Measurements from ENCODE around the gene CBL. TPM values are rescaled to one million over a fixed set of nuclear protein-coding genes. Genes with fewer than 3 reads are reported as not detected.

The CBL gene
- total and polyA plus RNA-seq, 10 of the 15 experiments (the other 5 are each of a cell fraction or from before 2014, with no cell fraction given): 3.9 to 27.1 (median 9.5) TPM

DNA sequence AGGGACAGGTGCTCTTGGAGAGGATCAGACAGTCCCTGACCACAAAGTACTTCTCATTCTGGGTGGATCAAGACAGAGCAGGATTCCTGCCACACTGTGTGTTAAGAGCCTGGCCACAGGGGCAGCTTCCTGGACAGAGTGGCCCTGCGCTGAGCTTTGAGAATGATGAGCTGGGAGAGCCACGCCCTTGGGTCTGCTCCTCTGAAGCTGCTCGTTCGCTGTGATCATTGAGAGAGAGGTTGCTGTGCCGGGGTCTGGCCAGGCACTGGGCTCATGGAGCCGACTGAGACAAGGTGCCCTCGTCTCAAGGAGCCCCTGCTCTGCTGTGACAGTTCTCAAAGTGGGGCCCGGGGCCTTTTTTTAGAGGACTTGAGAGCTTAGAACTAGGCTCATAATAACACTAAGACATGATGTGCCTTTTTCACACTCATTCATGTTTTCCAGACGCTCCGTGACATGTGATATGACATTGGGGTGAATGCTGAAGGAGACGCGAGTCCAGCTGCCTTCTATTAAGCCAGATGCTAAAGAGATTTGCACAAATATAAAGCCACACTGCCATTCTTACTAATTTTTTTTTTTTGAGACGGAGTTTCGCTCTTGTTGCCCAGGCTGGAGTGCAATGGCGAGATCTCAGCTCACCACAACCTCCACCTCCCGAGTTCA, 141.9 kb downstream of the CBL start:
- intact Hi-C loops (cut with micrococcal nuclease; ENCODE audit: unreplicated experiment) (no loop called here), in situ Hi-C loops (cut with MboI) (no loop called here)
- no peaks in the 10 kb centered on the region for H4K20me1 ChIP-seq (ENCODE audit: control insufficient read depth, insufficient read depth)
- BruUV-seq (replicated peaks): no TSS peak
- H3K27me3 ChIP-seq (replicated peaks in 1 of 2; ENCODE audit: control insufficient read depth in 2 of 2, insufficient read depth in 2 of 2, low read length in 1 of 2): no peaks in the 10 kb centered on the region
- WGBS (ENCODE audit: insufficient coverage, insufficient replicate concordance, low lambda C conversion rate, missing lambda C conversion rate): 43% methylated on average over 16 of the region's 16 CpGs
- H2AFZ ChIP-seq (ENCODE audit: control insufficient read depth, low read depth, low read length): no peak overlapping the region
- ChIA-PET CTCF (interaction anchor here (0.7 to 3.0 kb wide), 4 partner anchors 8 to 27 kb away, joined by 3 to 13 read pairs (median 4); no protein-coding TSS in a partner anchor), POLR2A (no interaction called here), SMC1A (ENCODE audit: uncharacterized antibody, unreplicated experiment) (no interaction called here), RAD21 (ENCODE audit: unreplicated experiment) (no interaction called here)
- H3K4me2 ChIP-seq (ENCODE audit: control insufficient read depth, insufficient read depth): no peak overlapping the region
- ATAC-seq (no peak), DNase-seq (ENCODE audit: low read depth, low spot score) (no peak), FAIRE-seq (no peak)
- no peaks in the 10 kb centered on the region for H3K9me3 ChIP-seq (replicated peaks; ENCODE audit: control insufficient read depth, insufficient read depth, low read length)
- no peaks in the 10 kb centered on the region for H3K79me2 ChIP-seq (ENCODE audit: control insufficient read depth, insufficient read depth, low read length)
- H3K36me3 ChIP-seq (ENCODE audit: control insufficient read depth in 2 of 2, insufficient read depth in 2 of 2, low read length in 1 of 2): no peaks in the 10 kb centered on the region
- H3K9ac ChIP-seq (ENCODE audit: control insufficient read depth, insufficient read depth, low read length): no peak overlapping the region
- H3K4me3 ChIP-seq: no peak overlapping the region
- H3K27ac ChIP-seq (ENCODE audit: control insufficient read depth, insufficient read depth): no peak overlapping the region
- H3K4me1 ChIP-seq (ENCODE audit: control insufficient read depth, insufficient read depth, low read length): no peaks in the 10 kb centered on the region
- no peak for TF ChIP-seq TBL1XR1 (IDR thresholded peaks at IDR 0.05; ENCODE audit: low read depth, low read length)
- TF ChIP-seq, protein P1, sequence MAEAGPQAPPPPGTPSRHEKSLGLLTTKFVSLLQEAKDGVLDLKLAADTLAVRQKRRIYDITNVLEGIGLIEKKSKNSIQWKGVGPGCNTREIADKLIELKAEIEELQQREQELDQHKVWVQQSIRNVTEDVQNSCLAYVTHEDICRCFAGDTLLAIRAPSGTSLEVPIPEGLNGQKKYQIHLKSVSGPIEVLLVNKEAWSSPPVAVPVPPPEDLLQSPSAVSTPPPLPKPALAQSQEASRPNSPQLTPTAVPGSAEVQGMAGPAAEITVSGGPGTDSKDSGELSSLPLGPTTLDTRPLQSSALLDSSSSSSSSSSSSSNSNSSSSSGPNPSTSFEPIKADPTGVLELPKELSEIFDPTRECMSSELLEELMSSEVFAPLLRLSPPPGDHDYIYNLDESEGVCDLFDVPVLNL (IDR thresholded peaks at IDR 0.05; ENCODE audit: low read depth, low read length): no peak
- no peak for TF ChIP-seq FOS (IDR thresholded peaks at IDR 0.05; ENCODE audit: borderline replicate concordance, extremely low read depth, insufficient read length)
- no peak for TF ChIP-seq ZZZ3 (IDR thresholded peaks at IDR 0.05; ENCODE audit: control insufficient read depth, insufficient read length, low read depth)
- no peak for TF ChIP-seq RCOR1 (conservative IDR thresholded peaks at IDR 0.05; ENCODE audit: low read depth, low read length)
- no peak for TF ChIP-seq LARP7 (IDR thresholded peaks at IDR 0.05)
- TF ChIP-seq BACH1 (IDR thresholded peaks at IDR 0.05; ENCODE audit: borderline replicate concordance): no peak
- TF ChIP-seq, protein P2, sequence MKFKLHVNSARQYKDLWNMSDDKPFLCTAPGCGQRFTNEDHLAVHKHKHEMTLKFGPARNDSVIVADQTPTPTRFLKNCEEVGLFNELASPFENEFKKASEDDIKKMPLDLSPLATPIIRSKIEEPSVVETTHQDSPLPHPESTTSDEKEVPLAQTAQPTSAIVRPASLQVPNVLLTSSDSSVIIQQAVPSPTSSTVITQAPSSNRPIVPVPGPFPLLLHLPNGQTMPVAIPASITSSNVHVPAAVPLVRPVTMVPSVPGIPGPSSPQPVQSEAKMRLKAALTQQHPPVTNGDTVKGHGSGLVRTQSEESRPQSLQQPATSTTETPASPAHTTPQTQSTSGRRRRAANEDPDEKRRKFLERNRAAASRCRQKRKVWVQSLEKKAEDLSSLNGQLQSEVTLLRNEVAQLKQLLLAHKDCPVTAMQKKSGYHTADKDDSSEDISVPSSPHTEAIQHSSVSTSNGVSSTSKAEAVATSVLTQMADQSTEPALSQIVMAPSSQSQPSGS (IDR thresholded peaks at IDR 0.05; ENCODE audit: low read length): no peak
- no peak for TF ChIP-seq CREM (IDR thresholded peaks at IDR 0.05; ENCODE audit: low read depth)
- TF ChIP-seq CBX5 (IDR thresholded peaks at IDR 0.05; ENCODE audit: low read depth): no peak
- TF ChIP-seq SPI1 (IDR thresholded peaks at IDR 0.05; ENCODE audit: borderline replicate concordance, insufficient read depth, low read depth, low read length): no peak
- TF ChIP-seq, protein P3, sequence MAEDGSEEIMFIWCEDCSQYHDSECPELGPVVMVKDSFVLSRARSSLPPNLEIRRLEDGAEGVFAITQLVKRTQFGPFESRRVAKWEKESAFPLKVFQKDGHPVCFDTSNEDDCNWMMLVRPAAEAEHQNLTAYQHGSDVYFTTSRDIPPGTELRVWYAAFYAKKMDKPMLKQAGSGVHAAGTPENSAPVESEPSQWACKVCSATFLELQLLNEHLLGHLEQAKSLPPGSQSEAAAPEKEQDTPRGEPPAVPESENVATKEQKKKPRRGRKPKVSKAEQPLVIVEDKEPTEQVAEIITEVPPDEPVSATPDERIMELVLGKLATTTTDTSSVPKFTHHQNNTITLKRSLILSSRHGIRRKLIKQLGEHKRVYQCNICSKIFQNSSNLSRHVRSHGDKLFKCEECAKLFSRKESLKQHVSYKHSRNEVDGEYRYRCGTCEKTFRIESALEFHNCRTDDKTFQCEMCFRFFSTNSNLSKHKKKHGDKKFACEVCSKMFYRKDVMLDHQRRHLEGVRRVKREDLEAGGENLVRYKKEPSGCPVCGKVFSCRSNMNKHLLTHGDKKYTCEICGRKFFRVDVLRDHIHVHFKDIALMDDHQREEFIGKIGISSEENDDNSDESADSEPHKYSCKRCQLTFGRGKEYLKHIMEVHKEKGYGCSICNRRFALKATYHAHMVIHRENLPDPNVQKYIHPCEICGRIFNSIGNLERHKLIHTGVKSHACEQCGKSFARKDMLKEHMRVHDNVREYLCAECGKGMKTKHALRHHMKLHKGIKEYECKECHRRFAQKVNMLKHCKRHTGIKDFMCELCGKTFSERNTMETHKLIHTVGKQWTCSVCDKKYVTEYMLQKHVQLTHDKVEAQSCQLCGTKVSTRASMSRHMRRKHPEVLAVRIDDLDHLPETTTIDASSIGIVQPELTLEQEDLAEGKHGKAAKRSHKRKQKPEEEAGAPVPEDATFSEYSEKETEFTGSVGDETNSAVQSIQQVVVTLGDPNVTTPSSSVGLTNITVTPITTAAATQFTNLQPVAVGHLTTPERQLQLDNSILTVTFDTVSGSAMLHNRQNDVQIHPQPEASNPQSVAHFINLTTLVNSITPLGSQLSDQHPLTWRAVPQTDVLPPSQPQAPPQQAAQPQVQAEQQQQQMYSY (CRISPR knock-in tag; IDR thresholded peaks at IDR 0.05): no peak
- TF ChIP-seq PML (IDR thresholded peaks at IDR 0.05; ENCODE audit: low read length): no peak
- TF ChIP-seq ZNF622 (IDR thresholded peaks at IDR 0.05): no peak
- no peak for TF ChIP-seq CEBPB (IDR thresholded peaks at IDR 0.05; ENCODE audit: borderline replicate concordance in 1 of 2, low read depth in 2 of 2, low read length in 2 of 2)
- no peak for TF ChIP-seq NRF1 (conservative IDR thresholded peaks at IDR 0.05; ENCODE audit: low read depth, low read length)
- no peak for TF ChIP-seq PAX8 (IDR thresholded peaks at IDR 0.05)

All from GM12878 (cell line).